ENCODE data around the gene STARD3. TPM values are rescaled to one million over a fixed set of nuclear protein-coding genes. Genes with fewer than 3 reads are reported as not detected.

STARD3 gene
- total RNA-seq, 1 donor from 2014 or later, result 58.2 TPM

- ATAC-seq (ENCODE audit: low read depth) (no peak), DNase-seq (no peak)
- Mint-ChIP-seq H3K27me3 (no peaks in the 10 kb centered on the region), H3K4me3 (no peak overlapping the region), H3K27ac (no peak overlapping the region), H3K4me1 (peaks cover 27% of the 10 kb centered on the region), H3K36me3 (ENCODE audit: low read depth) (peaks cover 30% of the 10 kb centered on the region), H3K9me3 (no peaks in the 10 kb centered on the region)
- ChIA-PET POLR2A (interaction anchor here (0.6 kb wide), 1 partner anchor 149 kb away, joined by 3 read pairs; no protein-coding TSS in a partner anchor), CTCF (no interaction called here)
- no peak for TF ChIP-seq CTCF (IDR thresholded peaks at IDR 0.05)
- intact Hi-C loops (cut with micrococcal nuclease), result no loop called here
Observed at GRCh38 chr17:39647256-39647655, 10.3 kb downstream of the STARD3 start.

GRCh38 chr17:39648616-39649366, 11.8 kb downstream of the STARD3 start:
- H3K27ac Mint-ChIP-seq, result no peak overlapping the region

GRCh38 chr17:39650121-39650579, 13.2 kb downstream of the STARD3 start:
- no peak for TF ChIP-seq CTCF (IDR thresholded peaks at IDR 0.05)
- Mint-ChIP-seq H3K4me3 (no peak overlapping the region), H3K9me3 (no peaks in the 10 kb centered on the region), H3K27ac (no peak overlapping the region), H3K27me3 (no peaks in the 10 kb centered on the region), H3K36me3 (ENCODE audit: low read depth) (peaks cover 36% of the 10 kb centered on the region), H3K4me1 (peaks cover 22% of the 10 kb centered on the region)
- no peak for DNase-seq
- ChIA-PET POLR2A (interaction anchor here (0.6 kb wide), 1 partner anchor 10 kb away, joined by 3 read pairs; no protein-coding TSS in a partner anchor), CTCF (interaction anchor here (1.1 kb wide), 1 partner anchor 18 kb away, joined by 6 read pairs; no protein-coding TSS in a partner anchor)
- intact Hi-C loops (cut with micrococcal nuclease), result no loop called here
- no peak for ATAC-seq (ENCODE audit: low read depth)

More at GRCh38 chr17:39648616-39649366, 11.8 kb downstream of the STARD3 start:
- ChIA-PET CTCF (interaction anchor here (0.8 kb wide), 1 partner anchor 101 kb away, joined by 3 read pairs; no protein-coding TSS in a partner anchor), POLR2A (no interaction called here)
- no peak for TF ChIP-seq CTCF (IDR thresholded peaks at IDR 0.05)
- Mint-ChIP-seq H3K36me3 (ENCODE audit: low read depth) (peaks cover 31% of the 10 kb centered on the region), H3K4me3 (no peak overlapping the region), H3K27me3 (no peaks in the 10 kb centered on the region), H3K4me1 (peaks cover 20% of the 10 kb centered on the region), H3K9me3 (no peaks in the 10 kb centered on the region)
- intact Hi-C loops (cut with micrococcal nuclease), result no loop called here
- ATAC-seq (ENCODE audit: low read depth) (no peak), DNase-seq (no peak)

GRCh38 chr17:39651923-39652586, 15.1 kb downstream of the STARD3 start:
- POLR2A ChIA-PET, result interaction anchor here (0.9 to 1.0 kb wide), 2 partner anchors 15 to 36 kb away, joined by 3 to 5 read pairs; no protein-coding TSS in a partner anchor

More at GRCh38 chr17:39651923-39652586, 15.1 kb downstream of the STARD3 start:
- no peak overlapping the region for H3K4me3 Mint-ChIP-seq
- ATAC-seq (ENCODE audit: low read depth) (no peak), DNase-seq (no peak)
- peaks cover 39% of the 10 kb centered on the region for H3K36me3 Mint-ChIP-seq (ENCODE audit: low read depth)
- no peak overlapping the region for H3K27ac Mint-ChIP-seq
- H3K9me3 Mint-ChIP-seq, result no peaks in the 10 kb centered on the region
- peaks cover 23% of the 10 kb centered on the region for H3K4me1 Mint-ChIP-seq
- H3K27me3 Mint-ChIP-seq, result no peaks in the 10 kb centered on the region
- intact Hi-C loops (cut with micrococcal nuclease), result no loop called here
- CTCF ChIA-PET, result interaction anchor here (0.9 to 2.5 kb wide), 4 partner anchors 11 to 31 kb away, joined by 3 to 10 read pairs (median 3); partner anchors contain the start of gene PNMT
- no peak for TF ChIP-seq CTCF (IDR thresholded peaks at IDR 0.05)

Data from activated B cell treated with CpG ODN at 0.5 μM for 24 hours (primary cell).